ENCODE data around the gene NT5DC4. TPM values are rescaled to one million over a fixed set of nuclear protein-coding genes. Genes with fewer than 3 reads are reported as not detected.

The NT5DC4 gene
- total and polyA plus RNA-seq, 2 of the 8 experiments (the other 6 are each of a cell fraction or from before 2014, with no cell fraction given), result not detected

DNA sequence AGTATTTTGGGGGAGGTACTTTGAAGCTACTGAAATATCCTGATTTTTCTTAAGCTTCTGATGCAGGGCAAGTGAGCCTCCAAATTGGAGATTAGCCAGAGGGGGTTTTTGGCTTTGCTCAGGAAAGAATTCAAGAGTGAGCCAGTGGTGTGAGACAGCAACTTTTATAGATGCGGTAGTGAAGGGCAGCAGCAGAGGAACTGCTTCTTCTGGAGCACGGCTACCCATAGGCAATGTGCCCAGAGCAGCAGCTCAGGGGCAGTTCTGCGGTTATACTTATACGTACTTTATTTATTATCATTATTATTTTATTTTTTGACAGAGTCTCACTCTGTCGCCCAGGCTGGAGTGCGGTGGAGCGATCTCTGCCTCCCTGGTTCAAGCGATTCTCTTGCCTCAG lies 19.8 kb upstream of the NT5DC4 start:
- no peak overlapping the region for H2AK5ac ChIP-seq (ENCODE audit: low read depth, low read length)
- no peaks in the 10 kb centered on the region for H3K27me3 ChIP-seq (replicated peaks in 1 of 4; ENCODE audit: control insufficient read depth in 3 of 4, extremely low read depth in 1 of 4, insufficient read depth in 3 of 4, low read length in 3 of 4)
- no peaks in the 10 kb centered on the region for H3K23me2 ChIP-seq (ENCODE audit: low read depth, low read length)
- FAIRE-seq, result no peak
- no peak overlapping the region for H3K4me3 ChIP-seq (ENCODE audit: extremely low read depth in 1 of 4, insufficient read depth in 2 of 4, low read depth in 3 of 4, low read length in 4 of 4)
- H2BK5ac ChIP-seq (ENCODE audit: low read depth, low read length), result no peak overlapping the region
- no peak overlapping the region for H3K14ac ChIP-seq (ENCODE audit: insufficient read length)
- no peak overlapping the region for H3K9ac ChIP-seq (replicated peaks in 1 of 4; ENCODE audit: extremely low read depth in 1 of 4, low read depth in 3 of 4, low read length in 3 of 4)
- no peak overlapping the region for H3K23ac ChIP-seq (ENCODE audit: insufficient read length)
- H3K4ac ChIP-seq (replicated peaks; ENCODE audit: insufficient read length, low read depth, low read length), result no peak overlapping the region
- H3K56ac ChIP-seq (replicated peaks; ENCODE audit: insufficient read length, low read depth, low read length), result no peak overlapping the region
- H3K27ac ChIP-seq (ENCODE audit: low read depth, low read length), result no peak overlapping the region
- no peak overlapping the region for H2BK15ac ChIP-seq (ENCODE audit: low read length)
- H2BK12ac ChIP-seq (ENCODE audit: low read depth, low read length), result no peak overlapping the region
- no peak overlapping the region for H2BK120ac ChIP-seq (replicated peaks; ENCODE audit: low read depth, low read length)
- H3K9me3 ChIP-seq (ENCODE audit: insufficient read depth in 2 of 2, low read depth in 1 of 2, low read length in 1 of 2), result no peaks in the 10 kb centered on the region
- no peaks in the 10 kb centered on the region for H3K79me1 ChIP-seq (ENCODE audit: low read depth, low read length)
- CTCF ChIA-PET (ENCODE audit: partially characterized antibody), result interaction anchor here (0.8 to 2.6 kb wide), 4 partner anchors 11 to 25 kb away, joined by 3 to 10 read pairs (median 5); no protein-coding TSS in a partner anchor
- no peaks in the 10 kb centered on the region for H3K4me1 ChIP-seq (replicated peaks in 1 of 4; ENCODE audit: control insufficient read depth in 3 of 4, insufficient read depth in 4 of 4, low read length in 3 of 4)
- H2AFZ ChIP-seq (ENCODE audit: low read length), result no peak overlapping the region
- POLR2A ChIA-PET (ENCODE audit: partially characterized antibody), result no interaction called here
- no peaks in the 10 kb centered on the region for H3K36me3 ChIP-seq (ENCODE audit: control insufficient read depth in 2 of 4, insufficient read depth in 4 of 4, low read length in 3 of 4)
- H4K5ac ChIP-seq (ENCODE audit: insufficient read length, low read depth, low read length), result no peak overlapping the region
- H3K18ac ChIP-seq (ENCODE audit: extremely low read depth, low read length), result no peak overlapping the region
- H4K8ac ChIP-seq (ENCODE audit: extremely low read depth, insufficient read depth, low read length), result no peak overlapping the region
- no peak overlapping the region for H4K91ac ChIP-seq (replicated peaks; ENCODE audit: insufficient read length, low read length)
- H2BK20ac ChIP-seq (ENCODE audit: low read length), result no peak overlapping the region
- WGBS, 2 experiments (ENCODE audit: extremely low coverage in 1 of 2, insufficient coverage in 1 of 2, insufficient read length in 1 of 2, insufficient replicate concordance in 2 of 2, low coverage in 1 of 2, low lambda C conversion rate in 2 of 2, missing lambda C conversion rate in 1 of 2), result 94% methylated on average over 8 of the region's 8 CpGs; no CpG with 5 or more reads in 1 of the 2 experiments
- no peak overlapping the region for H3K4me2 ChIP-seq (ENCODE audit: insufficient read depth in 1 of 2, low read depth in 2 of 2, low read length in 2 of 2)
- no peaks in the 10 kb centered on the region for H4K20me1 ChIP-seq (replicated peaks in 1 of 2; ENCODE audit: control insufficient read depth in 1 of 2, insufficient read depth in 2 of 2, low read length in 2 of 2)
- no peak for DNase-seq (ENCODE audit: low read depth in 1 of 2, low spot score in 2 of 2)
- no peaks in the 10 kb centered on the region for H3K79me2 ChIP-seq (ENCODE audit: control insufficient read depth in 1 of 2, insufficient read depth in 2 of 2, low read length in 2 of 2)
- TF ChIP-seq SUZ12 (IDR thresholded peaks at IDR 0.05; ENCODE audit: low read length) (no peak), SIN3A (conservative IDR thresholded peaks at IDR 0.05 in 1 of 2, IDR thresholded peaks at IDR 0.05 in 1 of 2; ENCODE audit: low read depth in 1 of 2, low read length in 2 of 2) (no peak), CBX5 (IDR thresholded peaks at IDR 0.05; ENCODE audit: low read depth, low read length) (no peak), ZNF274 (IDR thresholded peaks at IDR 0.05; ENCODE audit: borderline replicate concordance, extremely low read depth, low read length) (no peak)
- TF ChIP-seq, protein P1, sequence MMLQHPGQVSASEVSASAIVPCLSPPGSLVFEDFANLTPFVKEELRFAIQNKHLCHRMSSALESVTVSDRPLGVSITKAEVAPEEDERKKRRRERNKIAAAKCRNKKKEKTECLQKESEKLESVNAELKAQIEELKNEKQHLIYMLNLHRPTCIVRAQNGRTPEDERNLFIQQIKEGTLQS (IDR thresholded peaks at IDR 0.05; ENCODE audit: insufficient read depth, low read depth, low read length), result no peak

Measured in H1 (cell line).